HepG2 (cell line): ENCODE measurements around the gene CDH13. TPM values are rescaled to one million over a fixed set of nuclear protein-coding genes. Genes with fewer than 3 reads are reported as not detected.
A peak's percentile ranks its signal among the peaks of the same experiment; 100 is the strongest.

Source experiments
- ATAC-seq: fragments of 200-7000 bp; cut with Tn5 transposase; 3 replicates; pipeline ENCODE4 v1.9.1; 2020; ENCODE audit warnings: mild to moderate bottlenecking, moderate library complexity
- BruUV-seq: library from RNA; stranded (reverse); fragments of 400-500 nt; replicated peaks from 2 replicates; lab custom pipeline; 2021; lab: Mats Ljungman, UMichigan
- CTCF ChIA-PET: fragments of 300-600 bp; formaldehyde crosslinking; extraction: SDS; loops from one replicate; lab custom pipeline; 2021; ENCODE audit warnings: low total read pairs, inconsistent platforms, low intra/inter-chr PET ratio; lab: Yijun Ruan, JAX
- POLR2A ChIA-PET: fragments of 350-600 bp; sonication (Branson Sonifier 250); formaldehyde crosslinking; loops from one replicate; lab custom pipeline; 2020; ENCODE audit warnings: antibody characterized with exemption, inconsistent platforms; lab: Yijun Ruan, JAX
- DNase-seq: peaks from one replicate; pipeline ENCODE4 v3.0.0-alpha.2; 2015; ENCODE audit warnings: low spot score
- FAIRE-seq: peaks from 3 replicates; lab custom pipeline; 2011; peaks lifted over from hg19 to GRCh38; lab: Jason Lieb, UNC
- H2AFZ ChIP-seq: one replicate; pipeline ENCODE4 v1.6.1; 2011; ENCODE audit warnings: low read length, inconsistent platforms
- H3K27ac ChIP-seq: fragments of 300-600 bp; 3 replicates; pipeline ENCODE4 v1.8.0; 2011; ENCODE audit warnings: mixed run types, mild to moderate bottlenecking, mixed read lengths, low read length, inconsistent platforms; ENCODE audit not compliant: insufficient read depth; ENCODE audit errors: extremely low read length
- H3K27me3 ChIP-seq, 2 experiments: fragments of 200-600 bp in 1 of 2; 2 replicates in 1 of 2; 3 replicates in 1 of 2; pipeline versions ENCODE4 v1.6.0 to v1.8.0; 2011; ENCODE audit warnings: low read length in 2 of 2, mild to moderate bottlenecking in 2 of 2, moderate library complexity in 2 of 2, inconsistent platforms in 1 of 2; ENCODE audit not compliant: insufficient read depth in 2 of 2, control insufficient read depth in 1 of 2
- H3K36me3 ChIP-seq, 2 experiments: fragments of 200-600 bp in 1 of 2; replicated peaks in 1 of 2; 2 replicates in 1 of 2; 3 replicates in 1 of 2; pipeline versions ENCODE4 v1.5.1 to v1.8.0; 2011; ENCODE audit warnings: low read length in 2 of 2, inconsistent platforms in 1 of 2; ENCODE audit not compliant: insufficient read depth in 2 of 2, control insufficient read depth in 1 of 2
- H3K4me1 ChIP-seq: 2 replicates; pipeline ENCODE4 v1.5.1; 2012; ENCODE audit warnings: low read length, inconsistent platforms; ENCODE audit not compliant: insufficient read depth
- H3K4me2 ChIP-seq: 2 replicates; pipeline ENCODE4 v1.6.0; 2011; ENCODE audit warnings: low read depth, low read length, inconsistent platforms
- H3K4me3 ChIP-seq, 3 experiments: fragments of 200-600 bp in 1 of 3; sonication (generic), shearing (Covaris generic) in 1 of 3; replicated peaks in 1 of 3; 2 replicates each; pipeline ENCODE4 v1.5.1; 2011 to 2016; ENCODE audit warnings: low read length in 3 of 3, inconsistent platforms in 2 of 3, low read depth in 2 of 3, mild to moderate bottlenecking in 2 of 3, control low read depth in 1 of 3, mixed read lengths in 1 of 3; ENCODE audit not compliant: insufficient read depth in 1 of 3
- H3K79me2 ChIP-seq: one replicate; pipeline ENCODE4 v1.6.1; 2011; ENCODE audit warnings: low read length, inconsistent platforms; ENCODE audit not compliant: insufficient read depth
- H3K9ac ChIP-seq: 2 replicates; pipeline ENCODE4 v1.6.0; 2011; ENCODE audit warnings: mild to moderate bottlenecking, low read depth, low read length, inconsistent platforms; ENCODE audit not compliant: insufficient read depth
- H3K9me3 ChIP-seq: 2 replicates; pipeline ENCODE4 v1.5.1; 2012; ENCODE audit warnings: mild to moderate bottlenecking, low read length
- H4K20me1 ChIP-seq: 2 replicates; pipeline ENCODE4 v1.6.0; 2011; ENCODE audit warnings: inconsistent platforms, mild to moderate bottlenecking, low read length, moderate library complexity; ENCODE audit not compliant: insufficient read depth
- BRCA1 ChIP-seq: sonication (generic); formaldehyde crosslinking; IDR thresholded peaks from 2 replicates; pipeline ENCODE4 v1.4.0; 2020; ENCODE audit warnings: missing genetic modification reagents
- HES4 ChIP-seq: sonication (generic); formaldehyde crosslinking; IDR thresholded peaks from 2 replicates; pipeline ENCODE4 v1.9.0; 2021; ENCODE audit warnings: mild to moderate bottlenecking, missing genetic modification reagents, borderline replicate concordance
- IRX3 ChIP-seq: sonication (generic); formaldehyde crosslinking; IDR thresholded peaks from 2 replicates; pipeline ENCODE4 v1.8.1; 2023; ENCODE audit warnings: mild to moderate bottlenecking, low read depth, missing genetic modification reagents, borderline replicate concordance
- POLR2AphosphoS2 ChIP-seq: IDR thresholded peaks from 2 replicates; pipeline ENCODE4 v1.6.1; 2011; ENCODE audit warnings: low read depth, low read length, improper control_type of control experiment
- ZNF432 ChIP-seq: sonication (generic); formaldehyde crosslinking; IDR thresholded peaks from 2 replicates; pipeline ENCODE4 v1.5.0; 2020; ENCODE audit warnings: missing genetic modification reagents, mild to moderate bottlenecking, borderline replicate concordance
- ZNF616 ChIP-seq: sonication (generic); formaldehyde crosslinking; IDR thresholded peaks from 2 replicates; pipeline ENCODE4 v1.5.0; 2020; ENCODE audit warnings: low read depth, mild to moderate bottlenecking, missing genetic modification reagents
- ZNF652 ChIP-seq: IDR thresholded peaks from 2 replicates; pipeline ENCODE4 v1.6.1; 2016; ENCODE audit warnings: low read depth, borderline replicate concordance
- ZNF776 ChIP-seq: sonication (generic); formaldehyde crosslinking; IDR thresholded peaks from 2 replicates; pipeline ENCODE4 v1.4.0; 2020; ENCODE audit warnings: mild to moderate bottlenecking, missing genetic modification reagents
- WGBS: methylation state at CpG from one replicate; pipeline ENCODE4 v1.1.6; 2017; ENCODE audit warnings: low lambda C conversion rate; 5-methylcytosine and 5-hydroxymethylcytosine counted together
- in situ Hi-C: cut with HindIII; loops from 2 replicates; pipeline ENCODE4 v1.10.0; 2017; ENCODE audit warnings: low pct_unique_long_range_greater_than_20kb; ENCODE audit not compliant: extremely low pct_ligation_motif_present
- intact Hi-C: fragments of 100-400 bp; cut with micrococcal nuclease; formaldehyde crosslinking; loops from one replicate; pipeline ENCODE4 v1.10.0; 2022; ENCODE audit not compliant: unreplicated experiment
- polyA plus RNA-seq, 8 experiments: library from polyadenylated mRNA; depleted of rRNA in 3 of 8; stranded (reverse) in 7 of 8; unstranded in 1 of 8; fragments of >200 nt; fragmentation: Illumina TruSeq in 4 of 8; extraction: Trizol in 4 of 8; gene quantifications; 2 replicates each; pipeline versions ENCODE4 v1.2.1 to v1.2.3, GENCODE V29; 2011 to 2016; ENCODE audit warnings: low read depth in 4 of 8, missing spikeins in 1 of 8, mixed read lengths in 1 of 8; ENCODE audit not compliant: insufficient read depth in 1 of 8
- total RNA-seq, 5 experiments: library from RNA; depleted of rRNA; stranded (reverse); fragments of >200 nt; fragmentation: Illumina TruSeq; extraction: Trizol; gene quantifications; 2 replicates each; pipeline ENCODE4 v1.2.3, GENCODE V29; 2016; ENCODE audit warnings: low read depth in 1 of 5
- TF ChIP-seq, protein P1 (sequence below): sonication (generic); formaldehyde crosslinking; IDR thresholded peaks from 2 replicates; pipeline ENCODE4 v1.4.0; 2020; ENCODE audit warnings: mild to moderate bottlenecking, missing genetic modification reagents

Gene CDH13
- total and polyA plus RNA-seq, 2 of the 13 experiments (the other 11 are each of a cell fraction or from before 2014, with no cell fraction given): not detected

- no peak overlapping the region for H2AFZ ChIP-seq
- no peaks in the 10 kb centered on the region for H3K4me1 ChIP-seq
- no peak for TF ChIP-seq IRX3 (CRISPR knock-in tag)
- TF ChIP-seq ZNF652: peak; percentile 70; the same call in 1 of the 2 replicates
- ATAC-seq: no peak
- BruUV-seq: no TSS peak
- no peak overlapping the region for H3K9ac ChIP-seq
- H3K27me3 ChIP-seq: peaks cover 0 to 21% of the 10 kb centered on the region in 2 experiments; a peak in 4 of 5 replicates
- no peak for FAIRE-seq
- H3K4me3 ChIP-seq: no peak overlapping the region
- intact Hi-C loops: no loop called here
- ChIA-PET CTCF (no interaction called here), POLR2A (no interaction called here)
- under 1% methylated on average over 5 of the region's 5 CpGs for WGBS
- no peak overlapping the region for H3K4me2 ChIP-seq
- H3K36me3 ChIP-seq: no peaks in the 10 kb centered on the region
- in situ Hi-C loops: no loop called here
- no peak overlapping the region for H3K27ac ChIP-seq
- no peaks in the 10 kb centered on the region for H3K79me2 ChIP-seq
- H3K9me3 ChIP-seq: no peaks in the 10 kb centered on the region
- no peak for DNase-seq
- no peaks in the 10 kb centered on the region for H4K20me1 ChIP-seq
Measured at GRCh38 chr16:83692224-83692623, 1065.5 kb downstream of the CDH13 start.

GRCh38 chr16:83698964-83699363, 1072.2 kb downstream of the CDH13 start:
- no peaks in the 10 kb centered on the region for H4K20me1 ChIP-seq
- ATAC-seq: no peak
- intact Hi-C loops: no loop called here

More at GRCh38 chr16:83698964-83699363, 1072.2 kb downstream of the CDH13 start:
- no TSS peak for BruUV-seq
- no peaks in the 10 kb centered on the region for H3K79me2 ChIP-seq
- H3K36me3 ChIP-seq: no peaks in the 10 kb centered on the region
- no peak overlapping the region for H3K27ac ChIP-seq
- WGBS: 6% methylated on average over 4 of the region's 4 CpGs
- no peak overlapping the region for H3K4me2 ChIP-seq
- POLR2A ChIA-PET: no interaction called here
- H3K4me1 ChIP-seq: no peaks in the 10 kb centered on the region
- H3K4me3 ChIP-seq: no peak overlapping the region
- no peaks in the 10 kb centered on the region for H3K9me3 ChIP-seq
- in situ Hi-C loops: no loop called here
- H3K27me3 ChIP-seq: peaks cover 0 to 4% of the 10 kb centered on the region in 2 experiments; a peak in 2 of 5 replicates
- H3K9ac ChIP-seq: no peak overlapping the region
- no peak for TF ChIP-seq HES4 (CRISPR knock-in tag)
- TF ChIP-seq ZNF616 (CRISPR knock-in tag): no peak
- TF ChIP-seq ZNF776: no peak
- no peak for TF ChIP-seq BRCA1 (CRISPR knock-in tag)
- TF ChIP-seq, protein P1, sequence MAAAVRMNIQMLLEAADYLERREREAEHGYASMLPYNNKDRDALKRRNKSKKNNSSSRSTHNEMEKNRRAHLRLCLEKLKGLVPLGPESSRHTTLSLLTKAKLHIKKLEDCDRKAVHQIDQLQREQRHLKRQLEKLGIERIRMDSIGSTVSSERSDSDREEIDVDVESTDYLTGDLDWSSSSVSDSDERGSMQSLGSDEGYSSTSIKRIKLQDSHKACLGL: no peak
- no peak for TF ChIP-seq ZNF432 (CRISPR knock-in tag)
- no peak for TF ChIP-seq POLR2AphosphoS2
- TF ChIP-seq, all 625 proteins: peak for 0
- FAIRE-seq (no peak), DNase-seq (no peak)
- CTCF ChIA-PET: no interaction called here
- H2AFZ ChIP-seq: no peak overlapping the region
